ENCODE data around the gene SPTSSB.

SPTSSB gene

DNA sequence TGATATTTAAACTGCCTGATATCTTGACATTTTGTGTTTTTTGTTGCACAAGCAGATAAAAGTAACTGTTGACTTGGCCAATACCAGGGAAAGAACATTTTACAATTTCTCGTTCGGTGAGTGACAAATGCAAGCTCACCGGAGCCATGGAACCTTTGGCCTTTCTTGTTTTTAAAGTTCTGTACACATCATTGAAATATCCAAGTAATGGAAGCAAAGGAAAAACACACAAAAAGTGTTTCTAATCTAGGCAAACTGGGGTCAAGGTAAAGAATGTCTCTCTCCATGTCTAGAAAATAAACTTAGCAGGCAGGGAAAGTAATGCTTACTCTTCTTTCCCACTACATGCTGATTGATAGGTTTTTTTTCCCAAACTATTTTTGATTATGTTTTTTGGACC lies 27.8 kb downstream of the SPTSSB start:
- TF ChIP-seq, protein P1, sequence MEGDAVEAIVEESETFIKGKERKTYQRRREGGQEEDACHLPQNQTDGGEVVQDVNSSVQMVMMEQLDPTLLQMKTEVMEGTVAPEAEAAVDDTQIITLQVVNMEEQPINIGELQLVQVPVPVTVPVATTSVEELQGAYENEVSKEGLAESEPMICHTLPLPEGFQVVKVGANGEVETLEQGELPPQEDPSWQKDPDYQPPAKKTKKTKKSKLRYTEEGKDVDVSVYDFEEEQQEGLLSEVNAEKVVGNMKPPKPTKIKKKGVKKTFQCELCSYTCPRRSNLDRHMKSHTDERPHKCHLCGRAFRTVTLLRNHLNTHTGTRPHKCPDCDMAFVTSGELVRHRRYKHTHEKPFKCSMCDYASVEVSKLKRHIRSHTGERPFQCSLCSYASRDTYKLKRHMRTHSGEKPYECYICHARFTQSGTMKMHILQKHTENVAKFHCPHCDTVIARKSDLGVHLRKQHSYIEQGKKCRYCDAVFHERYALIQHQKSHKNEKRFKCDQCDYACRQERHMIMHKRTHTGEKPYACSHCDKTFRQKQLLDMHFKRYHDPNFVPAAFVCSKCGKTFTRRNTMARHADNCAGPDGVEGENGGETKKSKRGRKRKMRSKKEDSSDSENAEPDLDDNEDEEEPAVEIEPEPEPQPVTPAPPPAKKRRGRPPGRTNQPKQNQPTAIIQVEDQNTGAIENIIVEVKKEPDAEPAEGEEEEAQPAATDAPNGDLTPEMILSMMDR (conservative IDR thresholded peaks at IDR 0.05; ENCODE audit: low read depth, low read length) = no peak
- H3K4me3 ChIP-seq (ENCODE audit: low read depth, low read length) = no peak overlapping the region
- DNase-seq (ENCODE audit: low read depth) = peak; percentile 4

DNA sequence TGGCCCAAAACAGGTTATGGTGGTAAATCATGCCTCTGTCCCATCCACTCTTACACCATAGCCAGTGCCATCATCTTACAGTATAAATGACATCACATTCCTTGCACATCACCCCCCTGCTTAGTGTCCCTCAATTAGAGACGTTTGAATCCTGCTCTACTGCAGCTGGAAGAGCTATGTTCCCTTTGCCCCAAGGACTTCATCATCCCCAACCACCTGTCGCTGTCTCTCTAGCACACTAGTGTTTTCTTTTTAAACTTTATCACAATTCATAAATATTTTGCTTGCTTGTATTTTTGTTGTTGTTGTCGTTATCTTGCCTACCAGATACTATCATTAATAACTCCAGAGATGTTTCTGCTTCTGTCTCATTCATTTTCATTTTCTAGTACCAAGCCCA lies 28.7 kb downstream of the SPTSSB start:
- TF ChIP-seq, protein P1 (conservative IDR thresholded peaks at IDR 0.05; ENCODE audit: low read depth, low read length) = no peak
- no peak overlapping the region for H3K4me3 ChIP-seq (ENCODE audit: low read depth, low read length)
- DNase-seq (ENCODE audit: low read depth) = no peak

- TF ChIP-seq, protein P1 (conservative IDR thresholded peaks at IDR 0.05; ENCODE audit: low read depth, low read length) = no peak
- no peak overlapping the region for H3K4me3 ChIP-seq (ENCODE audit: low read depth, low read length)
- DNase-seq (ENCODE audit: low read depth) = no peak
Observed at GRCh38 chr3:161339517-161340500, 31.5 kb downstream of the SPTSSB start.

DNA sequence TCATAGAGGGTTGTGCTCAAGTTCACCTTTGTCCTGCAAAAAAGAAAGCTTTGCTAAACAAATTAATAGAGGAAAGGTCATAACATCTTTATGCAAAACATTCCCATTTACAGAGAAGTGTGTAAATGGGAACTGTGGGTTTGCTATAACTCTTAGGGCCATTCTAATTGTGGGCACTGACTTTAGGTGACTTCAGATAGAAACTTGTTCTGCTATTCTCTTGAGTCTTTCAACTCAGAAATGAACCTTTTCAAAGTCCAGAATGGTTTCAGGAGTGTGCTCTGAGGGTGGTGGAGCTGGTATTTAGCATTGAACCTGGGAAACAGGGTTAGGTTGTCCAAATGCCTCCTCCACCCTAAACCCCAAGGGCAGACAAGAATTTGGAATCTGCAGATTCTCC lies 34.0 kb downstream of the SPTSSB start:
- TF ChIP-seq, protein P1 (conservative IDR thresholded peaks at IDR 0.05; ENCODE audit: low read depth, low read length) = no peak
- H3K4me3 ChIP-seq (ENCODE audit: low read depth, low read length) = no peak overlapping the region
- no peak for DNase-seq (ENCODE audit: low read depth)

DNA sequence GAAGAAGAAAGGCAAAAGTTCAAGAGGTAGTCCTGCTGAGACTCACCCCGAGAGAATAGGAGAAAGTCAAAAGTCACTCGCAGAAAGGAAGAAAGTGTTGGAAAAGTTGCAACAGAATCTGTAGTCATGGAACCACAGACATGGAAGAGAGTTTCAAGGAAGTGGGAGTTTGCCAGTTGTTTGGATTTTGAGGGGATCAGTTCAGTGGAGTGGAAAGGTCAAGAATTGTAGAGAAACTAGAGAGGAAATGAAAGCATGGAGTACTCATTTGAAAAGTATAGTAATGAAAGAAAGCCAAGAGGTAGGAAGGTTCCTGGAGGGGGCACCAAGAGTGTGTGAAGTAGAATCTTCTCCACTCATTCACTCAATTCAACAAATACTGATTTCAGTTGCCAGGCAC lies 34.7 kb downstream of the SPTSSB start:
- DNase-seq (ENCODE audit: low read depth) = no peak
- H3K4me3 ChIP-seq (ENCODE audit: low read depth, low read length) = no peak overlapping the region
- TF ChIP-seq, protein P1 (conservative IDR thresholded peaks at IDR 0.05; ENCODE audit: low read depth, low read length) = no peak

GRCh38 chr3:161333696-161334095 lies 37.6 kb downstream of the SPTSSB start:
- H3K4me3 ChIP-seq (ENCODE audit: low read depth, low read length) = no peak overlapping the region
- DNase-seq (ENCODE audit: low read depth) = no peak
- TF ChIP-seq, protein P1 (conservative IDR thresholded peaks at IDR 0.05; ENCODE audit: low read depth, low read length) = no peak

DNA sequence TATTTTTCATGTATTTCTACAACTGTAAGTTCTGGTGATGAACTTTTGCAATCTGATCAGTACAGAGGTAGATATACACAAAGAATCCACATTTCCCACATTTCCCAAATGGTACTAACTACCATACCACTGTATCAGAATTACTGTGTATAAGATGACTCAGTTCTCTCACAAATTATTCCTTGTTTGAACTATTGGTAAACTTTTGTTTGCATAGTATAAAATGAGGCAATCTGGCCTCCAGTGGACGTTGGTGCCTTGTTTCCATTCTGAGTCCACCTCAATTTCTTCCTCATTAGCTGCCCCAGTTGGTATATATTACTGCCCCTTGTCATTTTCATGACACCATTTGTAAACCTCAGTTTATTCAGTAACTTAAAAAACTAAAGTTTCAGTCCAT lies 38.5 kb downstream of the SPTSSB start:
- DNase-seq (ENCODE audit: low read depth) = no peak
- TF ChIP-seq, protein P1 (conservative IDR thresholded peaks at IDR 0.05; ENCODE audit: low read depth, low read length) = no peak
- no peak overlapping the region for H3K4me3 ChIP-seq (ENCODE audit: low read depth, low read length)

All from choroid plexus epithelial cell (primary cell).